ENCODE data around the gene ZNF84.

The ZNF84 gene

GRCh38 chr12:133037207-133038005 is at the start of gene ZNF84:
Gene ZNF84 (plus strand): TSS chr12:133037509. CDS start chr12:133041468, 3,959 bp downstream.
- intact Hi-C loops (cut with DNase I), result loop anchor here (1.0 kb wide), 2 partner anchors 43 to 51 kb away; partner anchors contain the start of genes ZNF140 and ZNF26
- peak; percentile 91 to 99 (median 94) for DNase-seq

- intact Hi-C loops (cut with DNase I), result no loop called here
- no peak for DNase-seq
Measured at GRCh38 chr12:132998741-132999140, 38.6 kb upstream of the ZNF84 start.

- intact Hi-C loops (cut with DNase I), result no loop called here
- no peak for DNase-seq
Measured at GRCh38 chr12:133010657-133011297, 26.5 kb upstream of the ZNF84 start.

GRCh38 chr12:133023566-133023965 is 13.7 kb upstream of the ZNF84 start:
- no peak for DNase-seq
- intact Hi-C loops (cut with DNase I), result no loop called here

GRCh38 chr12:133026996-133027395 is 10.3 kb upstream of the ZNF84 start:
- intact Hi-C loops (cut with DNase I), result no loop called here
- DNase-seq, result no peak

GRCh38 chr12:133038118-133038709 is 905 bp downstream of the ZNF84 start:
- intact Hi-C loops (cut with DNase I), result no loop called here

GRCh38 chr12:133046698-133047097 is 9.4 kb downstream of the ZNF84 start:
- intact Hi-C loops (cut with DNase I), result no loop called here

More at GRCh38 chr12:133038118-133038709, 905 bp downstream of the ZNF84 start:
- no peak for DNase-seq

GRCh38 chr12:133057446-133057845 is 20.1 kb downstream of the ZNF84 start:
- intact Hi-C loops (cut with DNase I), result no loop called here
- no peak for DNase-seq

More at GRCh38 chr12:133046698-133047097, 9.4 kb downstream of the ZNF84 start:
- DNase-seq, result no peak

- no peak for DNase-seq
Measured at GRCh38 chr12:133058203-133059113, 21.1 kb downstream of the ZNF84 start.

GRCh38 chr12:133061954-133062353 is 24.6 kb downstream of the ZNF84 start:
- DNase-seq, result no peak
- intact Hi-C loops (cut with DNase I), result no loop called here

More at GRCh38 chr12:133058203-133059113, 21.1 kb downstream of the ZNF84 start:
- intact Hi-C loops (cut with DNase I), result no loop called here

GRCh38 chr12:133063556-133063955 is 26.2 kb downstream of the ZNF84 start:
- DNase-seq, result no peak
- intact Hi-C loops (cut with DNase I), result no loop called here

GRCh38 chr12:133073836-133074235 is 36.5 kb downstream of the ZNF84 start:
- no peak for DNase-seq

GRCh38 chr12:133080026-133080367 is 42.7 kb downstream of the ZNF84 start:
- intact Hi-C loops (cut with DNase I), result loop anchor here (1.0 to 5.0 kb wide), 4 partner anchors 43 to 101 kb away; partner anchors contain the start of genes ZNF10, ZNF26, ZNF268 and ZNF84
- DNase-seq, result peak; percentile 96 to 100 (median 98)

More at GRCh38 chr12:133073836-133074235, 36.5 kb downstream of the ZNF84 start:
- intact Hi-C loops (cut with DNase I), result no loop called here

- intact Hi-C loops (cut with DNase I), result loop anchor here (1.0 to 5.0 kb wide), 4 partner anchors 43 to 101 kb away; partner anchors contain the start of genes ZNF10, ZNF26, ZNF268 and ZNF84
Measured at GRCh38 chr12:133080368-133081158, 43.3 kb downstream of the ZNF84 start, which contains the start of gene ZNF140. Gene ZNF140 (plus strand): TSS chr12:133080923. CDS start chr12:133081321, 398 bp downstream.

GRCh38 chr12:133081159-133081780 is 44.0 kb downstream of the ZNF84 start:
- intact Hi-C loops (cut with DNase I), result loop anchor here (5.0 kb wide), 1 partner anchor 94 kb away; the partner anchor contains the start of gene ZNF26
- DNase-seq, result no peak

More at GRCh38 chr12:133080368-133081158, 43.3 kb downstream of the ZNF84 start, which contains the start of gene ZNF140:
- peak; percentile 94 to 100 (median 98) for DNase-seq

- no peak for DNase-seq
- intact Hi-C loops (cut with DNase I), result loop anchor here (5.0 kb wide), 1 partner anchor 96 kb away; the partner anchor contains the start of gene ZNF26
Measured at GRCh38 chr12:133083345-133083744, 46.0 kb downstream of the ZNF84 start.

- no peak for DNase-seq
- intact Hi-C loops (cut with DNase I), result no loop called here
Measured at GRCh38 chr12:133105620-133106019, 68.3 kb downstream of the ZNF84 start.

- DNase-seq, result no peak
- intact Hi-C loops (cut with DNase I), result no loop called here
Measured at GRCh38 chr12:133106253-133106652, 68.9 kb downstream of the ZNF84 start.

All from posterior cingulate gyrus (tissue), 11 donors.